KG1 (cell line): ENCODE data around the gene PLXNA4.

ENCODE experiments used
- DNase-seq: peaks from one replicate; lab custom pipeline; 2025; lab: John Stamatoyannopoulos, UW

The PLXNA4 gene

DNA sequence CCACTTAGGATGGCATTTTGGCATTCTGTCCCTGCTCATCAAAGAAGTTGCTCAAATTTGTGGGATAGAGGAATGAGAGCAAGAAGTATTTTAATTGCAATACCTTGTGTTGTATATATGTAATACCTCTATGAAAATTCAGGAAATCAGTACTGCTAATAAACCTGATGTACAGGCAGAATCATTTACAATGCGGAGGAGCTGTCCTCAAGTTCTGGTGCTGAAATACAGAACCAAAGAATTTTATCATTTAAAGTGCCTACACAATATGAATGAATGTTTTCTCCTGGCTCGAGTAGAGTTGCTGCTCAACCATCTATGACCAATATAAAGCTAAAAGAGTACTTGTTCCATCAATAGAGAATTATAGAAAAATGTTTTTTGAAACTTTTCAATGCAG, 305.8 kb downstream of the PLXNA4 start:
- DNase-seq = no peak

DNA sequence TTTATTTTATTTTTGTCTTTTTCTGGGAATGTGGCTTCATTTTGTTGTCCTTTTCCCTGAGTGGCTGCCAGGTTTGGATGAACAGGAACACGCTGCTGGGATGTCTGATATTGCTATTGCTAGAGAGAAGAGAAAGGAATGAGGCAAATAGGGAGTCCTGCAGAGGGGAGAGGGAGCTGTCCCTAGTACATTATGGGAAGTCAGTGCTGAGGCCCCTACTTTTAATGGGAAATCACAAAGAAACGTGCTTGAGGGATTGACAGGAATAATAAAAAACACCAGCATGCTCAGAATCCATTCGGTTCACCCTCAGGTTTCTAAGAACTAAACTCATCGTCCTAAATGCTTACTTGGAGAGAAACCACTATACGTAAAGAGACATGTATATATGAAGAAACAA, 306.6 kb downstream of the PLXNA4 start:
- DNase-seq = no peak

- no peak for DNase-seq
Observed at GRCh38 chr7:132263151-132263550, 313.1 kb downstream of the PLXNA4 start.

GRCh38 chr7:132262160-132262470, 314.2 kb downstream of the PLXNA4 start:
- no peak for DNase-seq

DNA sequence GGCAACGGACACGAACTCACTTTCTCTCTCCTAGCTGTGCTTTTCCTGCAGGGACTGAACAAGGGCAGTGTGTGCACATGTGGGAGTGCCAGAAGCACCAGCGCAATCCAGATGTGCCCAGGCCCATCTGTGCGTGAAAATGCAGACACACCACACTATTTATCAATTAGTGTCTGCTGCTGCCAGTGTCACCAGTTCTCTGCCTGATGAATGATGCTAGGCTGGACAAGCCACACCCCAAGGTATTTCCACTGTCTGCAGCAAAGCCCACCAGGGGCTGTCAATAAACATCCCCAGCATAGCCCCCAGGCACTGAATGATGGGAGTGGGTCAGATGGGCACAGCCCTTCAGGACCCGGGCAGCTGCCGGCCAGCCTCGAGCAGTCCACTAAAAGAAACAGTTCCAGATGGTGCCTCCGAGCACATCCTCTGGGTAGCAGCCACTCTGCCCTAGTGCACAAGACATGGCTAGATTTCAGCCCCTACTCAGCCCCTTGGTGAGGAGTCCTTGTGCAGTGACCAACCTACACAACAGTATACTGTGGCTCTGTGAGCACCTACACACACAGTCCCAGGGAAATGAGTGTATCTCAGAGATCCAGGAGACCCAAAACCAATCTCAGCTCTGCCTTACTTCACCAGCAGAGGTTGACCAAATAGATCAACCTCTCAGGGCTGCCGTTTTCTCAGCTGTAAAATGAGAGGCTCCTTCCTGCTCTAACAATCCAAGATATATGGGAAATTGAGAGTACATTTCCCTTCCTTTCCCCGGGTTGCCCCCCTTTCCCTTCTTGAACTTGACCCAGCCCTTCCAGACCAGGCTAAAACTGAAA, 314.7 kb downstream of the PLXNA4 start:
- DNase-seq = no peak

GRCh38 chr7:132258231-132258630, 318.0 kb downstream of the PLXNA4 start:
- no peak for DNase-seq

DNA sequence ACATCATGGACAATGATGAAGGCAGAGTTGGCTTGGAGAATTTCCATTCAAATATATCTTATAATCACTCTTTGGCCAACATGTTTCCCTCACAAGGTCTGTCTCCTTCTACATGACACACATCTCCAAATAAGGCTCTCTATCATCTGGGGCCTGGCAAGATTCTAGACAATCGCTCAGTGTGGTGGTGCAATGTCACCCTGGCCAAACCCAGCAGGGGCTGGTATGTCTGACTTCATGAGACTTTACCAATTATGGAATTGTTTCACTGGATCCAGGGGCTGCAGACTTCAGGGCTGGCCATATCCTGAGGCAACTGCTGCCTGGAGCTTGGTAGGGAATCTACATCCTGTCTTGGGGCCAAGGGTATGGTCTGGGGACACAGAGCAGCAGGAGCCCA, 319.0 kb downstream of the PLXNA4 start:
- DNase-seq = no peak

DNA sequence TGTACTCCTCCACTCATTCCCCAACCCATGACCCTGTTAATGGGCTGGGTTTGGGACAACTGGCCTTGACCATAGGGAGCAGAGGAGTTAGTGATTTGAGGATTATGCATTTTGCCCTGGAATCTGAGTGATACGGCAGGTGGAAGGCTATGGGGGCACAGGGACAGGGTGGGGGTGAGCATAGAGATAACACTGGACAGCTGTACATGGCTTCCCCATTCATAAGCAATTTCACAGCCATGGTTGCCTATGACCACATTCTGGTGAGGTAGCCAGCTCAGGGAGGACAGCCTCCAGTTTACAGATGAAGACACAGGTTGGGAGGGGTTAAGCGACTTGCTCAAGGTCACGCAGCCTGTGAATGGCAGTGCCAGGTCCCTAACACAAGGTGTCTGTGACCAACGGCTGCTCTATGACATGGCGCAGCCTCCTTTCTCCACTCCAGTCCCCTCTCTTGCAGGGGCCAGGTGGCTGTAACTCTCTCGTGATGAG, 319.5 kb downstream of the PLXNA4 start:
- no peak for DNase-seq

- DNase-seq = no peak
Observed at GRCh38 chr7:132255898-132256297, 320.4 kb downstream of the PLXNA4 start.

GRCh38 chr7:132255115-132255797, 321.0 kb downstream of the PLXNA4 start:
- no peak for DNase-seq

GRCh38 chr7:132254455-132254854, 321.8 kb downstream of the PLXNA4 start:
- DNase-seq = no peak

DNA sequence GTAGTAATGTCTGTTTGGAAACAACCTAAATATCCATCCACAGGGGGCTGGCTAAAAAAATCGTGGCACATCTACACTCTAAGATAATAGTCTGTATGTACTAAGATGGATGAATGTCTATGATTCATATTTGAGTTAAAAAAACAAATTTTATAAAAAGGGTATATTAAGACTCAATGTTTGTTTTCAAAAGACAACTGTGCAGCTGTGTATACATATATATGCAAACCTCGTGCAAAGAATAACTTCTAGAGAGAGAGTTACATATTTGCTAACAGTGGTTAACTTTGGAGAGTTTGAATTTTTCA, 323.5 kb downstream of the PLXNA4 start:
- no peak for DNase-seq

DNA sequence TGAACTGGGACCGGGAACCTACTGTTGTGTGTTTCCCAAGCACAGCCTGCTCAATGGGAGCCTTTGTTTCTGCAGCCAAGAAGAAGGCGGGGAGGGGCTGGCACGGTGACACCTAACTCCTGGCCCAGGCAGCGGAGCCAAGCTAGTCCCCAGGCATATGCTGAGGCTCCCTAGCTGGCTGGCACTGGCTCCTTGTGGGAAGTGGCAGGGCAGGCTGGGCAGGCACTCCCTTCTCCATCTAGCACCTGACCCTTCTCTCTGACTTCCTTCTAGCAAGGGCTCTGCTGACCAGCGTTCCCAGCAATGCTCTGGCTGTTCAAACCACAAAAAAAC, 325.0 kb downstream of the PLXNA4 start:
- no peak for DNase-seq

DNA sequence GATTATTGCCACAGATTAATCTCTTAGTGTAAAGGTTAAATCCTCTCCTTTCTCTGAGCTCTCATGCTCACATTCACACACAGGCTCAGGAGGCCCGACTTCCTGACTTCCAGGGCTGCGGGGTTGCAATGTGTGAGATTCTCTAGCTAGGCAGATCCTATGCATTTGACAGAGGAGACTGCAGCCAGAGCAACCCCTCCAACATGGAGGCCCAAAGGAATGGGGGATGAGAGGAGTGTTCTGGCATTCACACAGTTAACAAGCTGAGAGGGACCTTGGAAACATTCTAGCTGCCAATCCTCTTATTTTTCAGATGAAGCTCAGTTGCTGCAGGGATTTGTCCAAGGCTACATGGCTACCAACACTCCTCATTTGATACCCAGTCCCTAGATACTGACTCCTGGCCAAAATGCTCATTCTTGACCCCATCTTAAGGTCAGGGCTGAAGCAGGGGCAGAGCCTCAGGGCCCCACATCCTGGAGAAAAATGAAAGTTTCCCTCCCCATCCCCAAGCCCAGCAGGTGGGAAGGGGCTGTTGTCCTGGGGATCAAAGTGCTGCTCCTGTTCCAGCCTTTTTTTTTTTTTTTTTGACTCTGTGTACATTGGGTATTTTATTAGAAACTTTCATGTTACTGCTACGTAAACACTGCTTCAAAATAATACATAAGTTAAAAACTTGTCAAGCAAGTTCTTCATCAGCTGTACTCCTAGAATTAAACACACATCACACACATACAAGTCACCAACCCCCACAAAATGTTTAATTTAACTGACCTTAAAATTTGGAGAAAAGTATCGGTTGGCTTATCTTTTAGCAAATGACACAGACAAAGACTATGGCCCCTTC, 325.6 kb downstream of the PLXNA4 start:
- no peak for DNase-seq

- DNase-seq = no peak
Observed at GRCh38 chr7:132249256-132249971, 326.9 kb downstream of the PLXNA4 start.

DNA sequence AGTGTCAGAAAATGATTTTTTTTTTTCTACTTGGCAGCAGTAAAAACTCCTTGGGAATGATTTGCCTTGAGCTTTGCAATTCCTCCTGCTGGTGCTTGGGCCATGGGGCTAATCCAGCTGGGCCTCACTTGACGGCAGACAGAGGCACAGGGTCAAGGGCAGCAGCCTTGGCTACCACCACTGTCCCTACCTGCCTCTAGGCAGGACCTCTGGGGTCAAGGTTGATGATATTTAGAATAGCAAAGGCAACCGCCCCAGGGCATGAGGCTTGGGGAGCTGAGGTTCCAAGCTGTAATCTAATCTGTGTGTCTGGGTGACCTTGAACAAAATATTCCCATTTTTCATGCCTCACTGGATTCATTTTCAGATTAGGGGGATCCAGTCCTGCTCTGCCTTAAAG, 327.4 kb downstream of the PLXNA4 start:
- no peak for DNase-seq

GRCh38 chr7:132247995-132248618, 328.2 kb downstream of the PLXNA4 start:
- no peak for DNase-seq

DNA sequence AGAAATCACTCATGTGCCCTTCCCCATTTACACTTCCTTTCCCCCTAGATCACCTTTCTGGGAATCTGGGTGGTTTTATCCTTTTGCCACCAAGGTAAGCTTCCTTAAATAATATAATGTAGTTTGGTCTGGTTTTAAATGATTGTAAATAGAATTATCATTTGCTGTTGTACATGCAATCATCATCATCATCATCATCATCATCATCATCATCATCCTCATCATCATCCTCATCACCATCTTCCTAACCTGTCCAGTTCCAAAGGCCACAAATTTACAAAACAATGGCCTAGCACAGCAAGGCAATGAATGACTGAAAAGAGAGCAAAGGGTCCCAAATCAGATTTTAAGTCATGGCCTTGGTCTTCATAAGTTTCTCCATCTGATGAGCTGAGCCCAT, 329.7 kb downstream of the PLXNA4 start:
- DNase-seq = no peak

DNA sequence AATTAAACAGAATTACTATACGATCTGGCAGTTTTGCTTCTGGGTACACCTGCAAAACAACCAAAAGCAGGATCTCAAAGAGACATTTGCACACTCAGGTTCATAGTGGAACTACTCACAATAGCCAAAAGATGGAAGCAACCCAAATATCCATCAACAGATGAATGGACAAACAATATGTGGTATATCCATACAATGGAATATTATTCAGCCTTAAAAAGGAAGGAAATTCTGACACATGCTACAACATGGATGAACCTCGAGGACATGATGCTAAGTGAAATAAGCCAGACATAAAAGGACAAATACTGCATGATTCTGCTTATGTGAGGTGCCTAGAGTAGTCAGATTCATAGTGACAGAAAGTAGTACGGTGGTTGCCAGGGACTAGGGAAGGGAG, 330.7 kb downstream of the PLXNA4 start:
- DNase-seq = no peak

GRCh38 chr7:132244903-132245480, 331.3 kb downstream of the PLXNA4 start:
- no peak for DNase-seq

DNA sequence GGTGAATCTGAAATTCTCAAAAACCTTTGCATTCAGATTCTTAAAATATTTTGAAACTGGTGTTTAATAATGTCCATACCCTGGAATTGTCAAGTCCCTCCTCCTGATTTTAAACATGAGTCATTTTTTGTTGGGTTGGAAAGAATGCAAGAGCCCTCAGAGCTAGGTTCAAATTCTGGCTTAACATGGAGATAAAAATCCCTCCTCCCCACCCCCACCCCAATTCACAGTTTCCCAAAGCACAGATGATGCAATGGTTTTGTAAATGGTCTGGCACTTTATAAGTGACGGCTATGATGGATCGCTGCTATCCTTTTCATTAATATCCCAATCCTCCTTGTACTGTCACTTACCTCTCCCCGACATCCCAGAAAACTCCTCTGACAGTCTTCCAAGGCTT, 332.8 kb downstream of the PLXNA4 start:
- no peak for DNase-seq

DNA sequence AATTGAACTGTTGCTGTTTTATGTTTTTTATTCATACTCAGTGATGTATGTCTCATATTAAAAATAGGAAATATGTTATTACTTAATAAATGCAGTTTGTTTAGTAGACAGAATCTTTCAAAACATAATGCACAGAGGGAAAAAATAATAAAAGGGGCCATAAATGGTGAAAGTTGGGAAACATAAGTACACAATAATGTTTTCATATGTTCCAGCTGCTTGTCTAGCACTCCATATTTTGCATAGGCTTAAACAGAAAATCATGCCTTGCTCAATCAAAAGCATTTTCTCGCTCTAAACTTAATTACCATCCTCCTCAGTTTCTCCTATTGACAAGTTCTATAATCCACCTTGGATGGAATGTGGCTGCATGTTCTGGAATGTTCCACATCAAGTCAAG, 333.2 kb downstream of the PLXNA4 start:
- no peak for DNase-seq
